HCT116 (cell line): Measurements from ENCODE around the gene SLC22A7.

Experiments
- ATF3 ChIP-seq: IDR thresholded peaks from 2 replicates; pipeline ENCODE4 v1.6.1; 2012
- CTCF ChIP-seq, 3 experiments: fragments of 200-600 bp in 1 of 3; sonication (generic) in 1 of 3; IDR thresholded peaks in 2 of 3; conservative IDR thresholded peaks in 1 of 3; 2 replicates each; pipeline ENCODE4 v1.5.1; 2012 to 2017; ENCODE audit warnings: low read depth in 2 of 3, low read length in 2 of 3, antibody characterized with exemption in 1 of 3, borderline replicate concordance in 1 of 3, control low read depth in 1 of 3, mild to moderate bottlenecking in 1 of 3, mixed read lengths in 1 of 3, mixed run types in 1 of 3, moderate library complexity in 1 of 3; ENCODE audit not compliant: insufficient read depth in 1 of 3
- EZH2phosphoT487 ChIP-seq: fragments of 200-600 bp; IDR thresholded peaks from 2 replicates; pipeline ENCODE4 v1.6.1; 2018; ENCODE audit warnings: antibody characterized with exemption, borderline replicate concordance
- MAX ChIP-seq: IDR thresholded peaks from 2 replicates; pipeline ENCODE4 v1.6.1; 2012
- POLR2A ChIP-seq: IDR thresholded peaks from 2 replicates; pipeline ENCODE4 v1.7.0; 2011; ENCODE audit warnings: borderline replicate concordance; ENCODE audit not compliant: insufficient read depth, insufficient read length; ENCODE audit errors: extremely low read depth
- POLR2AphosphoS5 ChIP-seq: IDR thresholded peaks from 2 replicates; pipeline ENCODE4 v1.6.1; 2011; ENCODE audit warnings: mild to moderate bottlenecking, low read depth, low read length, moderate library complexity
- REST ChIP-seq: IDR thresholded peaks from 2 replicates; pipeline ENCODE4 v1.6.1; 2012; ENCODE audit warnings: low read depth
- SIN3A ChIP-seq: IDR thresholded peaks from 2 replicates; pipeline ENCODE4 v1.6.1; 2012; ENCODE audit warnings: low read depth
- SRF ChIP-seq: IDR thresholded peaks from 2 replicates; pipeline ENCODE4 v1.6.1; 2012; ENCODE audit warnings: low read depth
- TCF7L2 ChIP-seq: IDR thresholded peaks from 2 replicates; pipeline ENCODE4 v1.7.0; 2011; ENCODE audit warnings: borderline replicate concordance, inconsistent platforms; ENCODE audit not compliant: insufficient read depth, insufficient read length; ENCODE audit errors: extremely low read depth
- YY1 ChIP-seq: IDR thresholded peaks from 2 replicates; pipeline ENCODE4 v1.6.1; 2011; ENCODE audit warnings: low read length, low read depth, moderate library complexity, mild to moderate bottlenecking; ENCODE audit not compliant: insufficient replicate concordance; ENCODE audit errors: extremely low read depth
- ZBTB33 ChIP-seq: IDR thresholded peaks from 2 replicates; pipeline ENCODE4 v1.6.1; 2011; ENCODE audit warnings: mild to moderate bottlenecking, low read length, moderate library complexity; ENCODE audit not compliant: insufficient replicate concordance; ENCODE audit errors: extremely low read depth

GRCh38 chr6:43304882-43305281, 6.8 kb downstream of the SLC22A7 start:
- no peak for TF ChIP-seq ATF3
- TF ChIP-seq REST, result no peak
- no peak for TF ChIP-seq CTCF (IDR thresholded peaks at IDR 0.05 in 2 of 3, conservative IDR thresholded peaks at IDR 0.05 in 1 of 3; ENCODE audit: borderline replicate concordance in 1 of 3, insufficient read depth in 1 of 3, low read depth in 2 of 3, low read length in 2 of 3)
- no peak for TF ChIP-seq ZBTB33
- no peak for TF ChIP-seq MAX
- no peak for TF ChIP-seq SRF
- TF ChIP-seq EZH2phosphoT487, result no peak
- no peak for TF ChIP-seq YY1
- no peak for TF ChIP-seq TCF7L2
- no peak for TF ChIP-seq POLR2A
- no peak for TF ChIP-seq SIN3A
- no peak for TF ChIP-seq POLR2AphosphoS5
